ENCODE results near the gene PUM1. TPM values are rescaled to one million over a fixed set of nuclear protein-coding genes. Genes with fewer than 3 reads are reported as not detected.

Gene PUM1
- polyA plus RNA-seq, 4 donors = 16.5 to 76.5 (median 23.3) TPM

- Histone ChIP-seq H3K27me3 (ENCODE audit: control insufficient read depth in 3 of 3, insufficient read depth in 3 of 3, low read length in 3 of 3) (no peaks in the 10 kb centered on the region), H3K9me3 (ENCODE audit: control insufficient read depth in 2 of 2, insufficient read depth in 1 of 2, low read depth in 1 of 2, low read length in 1 of 2) (no peaks in the 10 kb centered on the region), H3K36me3 (ENCODE audit: control insufficient read depth in 3 of 3, insufficient read depth in 2 of 3, low read depth in 1 of 3, low read length in 3 of 3) (peaks cover 4 to 12% (median 9%) of the 10 kb centered on the region in 3 donors), H3K4me3 (ENCODE audit: low read depth in 1 of 3, low read length in 3 of 3) (no peak overlapping the region), H3K4me1 (ENCODE audit: control insufficient read depth in 3 of 3, insufficient read depth in 2 of 3, low read depth in 1 of 3, low read length in 2 of 3) (peaks cover 0 to 5% (median 5%) of the 10 kb centered on the region in 3 donors), H3K27ac (ENCODE audit: low read depth in 1 of 3, low read length in 2 of 3) (no peak overlapping the region)
- WGBS, 3 donors = 73 to 83% (median 82%) methylated on average over 6 of the region's 6 CpGs
- DNase-seq = peak in 1 of 2 donors; percentile 25
- FAIRE-seq = no peak
These were observed 61.8 kb downstream of the PUM1 start for GRCh38 chr1:31003613-31004230.

- H3K4me3 ChIP-seq (ENCODE audit: low read depth in 1 of 3, low read length in 3 of 3) = no peak overlapping the region
- WGBS, 3 donors = 84 to 96% (median 87%) methylated on average over 2 of the region's 2 CpGs
- no peak for DNase-seq
These were observed 65.2 kb downstream of the PUM1 start for GRCh38 chr1:31000301-31000700.

GRCh38 chr1:30998887-30999286 is 66.6 kb downstream of the PUM1 start:
- H3K36me3 ChIP-seq (ENCODE audit: control insufficient read depth in 3 of 3, insufficient read depth in 2 of 3, low read depth in 1 of 3, low read length in 3 of 3) = peaks cover 2 to 20% (median 3%) of the 10 kb centered on the region in 3 donors
- no peaks in the 10 kb centered on the region for H3K27me3 ChIP-seq (ENCODE audit: control insufficient read depth in 3 of 3, insufficient read depth in 3 of 3, low read length in 3 of 3)
- WGBS, 3 donors = 91 to 100% (median 96%) methylated on average over 1 of the region's 1 CpG
- no peak overlapping the region for H3K27ac ChIP-seq (ENCODE audit: low read depth in 1 of 3, low read length in 2 of 3)
- FAIRE-seq (no peak), DNase-seq (no peak)
- peaks cover 0 to under 1% (median 0%) of the 10 kb centered on the region in 3 donors for H3K4me1 ChIP-seq (ENCODE audit: control insufficient read depth in 3 of 3, insufficient read depth in 2 of 3, low read depth in 1 of 3, low read length in 2 of 3)
- H3K9me3 ChIP-seq (ENCODE audit: control insufficient read depth in 2 of 2, insufficient read depth in 1 of 2, low read depth in 1 of 2, low read length in 1 of 2) = no peaks in the 10 kb centered on the region
- H3K4me3 ChIP-seq (ENCODE audit: low read depth in 1 of 3, low read length in 3 of 3) = no peak overlapping the region

More at GRCh38 chr1:31000301-31000700, 65.2 kb downstream of the PUM1 start:
- H3K36me3 ChIP-seq (ENCODE audit: control insufficient read depth in 3 of 3, insufficient read depth in 2 of 3, low read depth in 1 of 3, low read length in 3 of 3) = peaks cover 2 to 20% (median 3%) of the 10 kb centered on the region in 3 donors
- H3K9me3 ChIP-seq (ENCODE audit: control insufficient read depth in 2 of 2, insufficient read depth in 1 of 2, low read depth in 1 of 2, low read length in 1 of 2) = no peaks in the 10 kb centered on the region
- no peak overlapping the region for H3K27ac ChIP-seq (ENCODE audit: low read depth in 1 of 3, low read length in 2 of 3)
- peaks cover 0 to 5% (median 5%) of the 10 kb centered on the region in 3 donors for H3K4me1 ChIP-seq (ENCODE audit: control insufficient read depth in 3 of 3, insufficient read depth in 2 of 3, low read depth in 1 of 3, low read length in 2 of 3)
- no peak for FAIRE-seq
- no peaks in the 10 kb centered on the region for H3K27me3 ChIP-seq (ENCODE audit: control insufficient read depth in 3 of 3, insufficient read depth in 3 of 3, low read length in 3 of 3)

GRCh38 chr1:30998171-30998570 is 67.3 kb downstream of the PUM1 start:
- Histone ChIP-seq H3K36me3 (ENCODE audit: control insufficient read depth in 3 of 3, insufficient read depth in 2 of 3, low read depth in 1 of 3, low read length in 3 of 3) (peaks cover 3 to 19% (median 3%) of the 10 kb centered on the region in 3 donors), H3K27ac (ENCODE audit: low read depth in 1 of 3, low read length in 2 of 3) (no peak overlapping the region), H3K4me1 (ENCODE audit: control insufficient read depth in 3 of 3, insufficient read depth in 2 of 3, low read depth in 1 of 3, low read length in 2 of 3) (no peaks in the 10 kb centered on the region), H3K27me3 (ENCODE audit: control insufficient read depth in 3 of 3, insufficient read depth in 3 of 3, low read length in 3 of 3) (no peaks in the 10 kb centered on the region), H3K4me3 (ENCODE audit: low read depth in 1 of 3, low read length in 3 of 3) (no peak overlapping the region), H3K9me3 (ENCODE audit: control insufficient read depth in 2 of 2, insufficient read depth in 1 of 2, low read depth in 1 of 2, low read length in 1 of 2) (no peaks in the 10 kb centered on the region)
- no peak for FAIRE-seq
- WGBS, 3 donors = 93 to 98% (median 94%) methylated on average over 5 of the region's 5 CpGs
- DNase-seq = no peak

GRCh38 chr1:30997463-30998057 is 68.0 kb downstream of the PUM1 start:
- H3K4me1 ChIP-seq (ENCODE audit: control insufficient read depth in 3 of 3, insufficient read depth in 2 of 3, low read depth in 1 of 3, low read length in 2 of 3) = no peaks in the 10 kb centered on the region
- peaks cover 3 to 19% (median 3%) of the 10 kb centered on the region in 3 donors for H3K36me3 ChIP-seq (ENCODE audit: control insufficient read depth in 3 of 3, insufficient read depth in 2 of 3, low read depth in 1 of 3, low read length in 3 of 3)
- 89 to 94% (median 91%) methylated on average over 9 of the region's 9 CpGs for WGBS, 3 donors
- H3K27me3 ChIP-seq (ENCODE audit: control insufficient read depth in 3 of 3, insufficient read depth in 3 of 3, low read length in 3 of 3) = no peaks in the 10 kb centered on the region
- FAIRE-seq = no peak
- DNase-seq = no peak
- no peaks in the 10 kb centered on the region for H3K9me3 ChIP-seq (ENCODE audit: control insufficient read depth in 2 of 2, insufficient read depth in 1 of 2, low read depth in 1 of 2, low read length in 1 of 2)
- no peak overlapping the region for H3K4me3 ChIP-seq (ENCODE audit: low read depth in 1 of 3, low read length in 3 of 3)
- H3K27ac ChIP-seq (ENCODE audit: low read depth in 1 of 3, low read length in 2 of 3) = no peak overlapping the region

- WGBS, 3 donors = 65 to 72% (median 69%) methylated on average over 3 of the region's 3 CpGs
- FAIRE-seq = no peak
- Histone ChIP-seq H3K4me3 (ENCODE audit: low read depth in 1 of 3, low read length in 3 of 3) (no peak overlapping the region), H3K9me3 (ENCODE audit: control insufficient read depth in 2 of 2, insufficient read depth in 1 of 2, low read depth in 1 of 2, low read length in 1 of 2) (no peaks in the 10 kb centered on the region), H3K36me3 (ENCODE audit: control insufficient read depth in 3 of 3, insufficient read depth in 2 of 3, low read depth in 1 of 3, low read length in 3 of 3) (peaks cover 3 to 25% (median 6%) of the 10 kb centered on the region in 3 donors), H3K4me1 (ENCODE audit: control insufficient read depth in 3 of 3, insufficient read depth in 2 of 3, low read depth in 1 of 3, low read length in 2 of 3) (no peaks in the 10 kb centered on the region), H3K27ac (ENCODE audit: low read depth in 1 of 3, low read length in 2 of 3) (no peak overlapping the region), H3K27me3 (ENCODE audit: control insufficient read depth in 3 of 3, insufficient read depth in 3 of 3, low read length in 3 of 3) (no peaks in the 10 kb centered on the region)
- DNase-seq = no peak
These were observed 69.4 kb downstream of the PUM1 start for GRCh38 chr1:30995990-30996612.

- WGBS, 3 donors = 62 to 78% (median 75%) methylated on average over 6 of the region's 6 CpGs
- DNase-seq = no peak
- H3K36me3 ChIP-seq (ENCODE audit: control insufficient read depth in 3 of 3, insufficient read depth in 2 of 3, low read depth in 1 of 3, low read length in 3 of 3) = peaks cover 2 to 15% (median 8%) of the 10 kb centered on the region in 3 donors
- no peak overlapping the region for H3K4me3 ChIP-seq (ENCODE audit: low read depth in 1 of 3, low read length in 3 of 3)
- H3K9me3 ChIP-seq (ENCODE audit: control insufficient read depth in 2 of 2, insufficient read depth in 1 of 2, low read depth in 1 of 2, low read length in 1 of 2) = no peaks in the 10 kb centered on the region
- no peak for FAIRE-seq
- no peak overlapping the region for H3K27ac ChIP-seq (ENCODE audit: low read depth in 1 of 3, low read length in 2 of 3)
- peaks cover 3 to 8% (median 5%) of the 10 kb centered on the region in 3 donors for H3K4me1 ChIP-seq (ENCODE audit: control insufficient read depth in 3 of 3, insufficient read depth in 2 of 3, low read depth in 1 of 3, low read length in 2 of 3)
- H3K27me3 ChIP-seq (ENCODE audit: control insufficient read depth in 3 of 3, insufficient read depth in 3 of 3, low read length in 3 of 3) = no peaks in the 10 kb centered on the region
These were observed 73.5 kb downstream of the PUM1 start for GRCh38 chr1:30991862-30992606.

GRCh38 chr1:30990591-30990990 is 74.9 kb downstream of the PUM1 start:
- 87 to 94% (median 90%) methylated on average over 3 of the region's 3 CpGs for WGBS, 3 donors
- peaks cover 3 to 8% (median 5%) of the 10 kb centered on the region in 3 donors for H3K4me1 ChIP-seq (ENCODE audit: control insufficient read depth in 3 of 3, insufficient read depth in 2 of 3, low read depth in 1 of 3, low read length in 2 of 3)
- no peak for DNase-seq

More at GRCh38 chr1:30990591-30990990, 74.9 kb downstream of the PUM1 start:
- FAIRE-seq = no peak
- H3K36me3 ChIP-seq (ENCODE audit: control insufficient read depth in 3 of 3, insufficient read depth in 2 of 3, low read depth in 1 of 3, low read length in 3 of 3) = peaks cover 2 to 18% (median 8%) of the 10 kb centered on the region in 3 donors
- H3K27ac ChIP-seq (ENCODE audit: low read depth in 1 of 3, low read length in 2 of 3) = no peak overlapping the region
- H3K9me3 ChIP-seq (ENCODE audit: control insufficient read depth in 2 of 2, insufficient read depth in 1 of 2, low read depth in 1 of 2, low read length in 1 of 2) = no peaks in the 10 kb centered on the region
- H3K4me3 ChIP-seq (ENCODE audit: low read depth in 1 of 3, low read length in 3 of 3) = no peak overlapping the region
- H3K27me3 ChIP-seq (ENCODE audit: control insufficient read depth in 3 of 3, insufficient read depth in 3 of 3, low read length in 3 of 3) = no peaks in the 10 kb centered on the region
